ENCODE data around the gene DENND6B. TPM values are rescaled to one million over a fixed set of nuclear protein-coding genes. Genes with fewer than 3 reads are reported as not detected.

The DENND6B gene
- total RNA-seq, 4 donors from 2014 or later, result 2.9 to 15.5 (median 8.0) TPM

- no peaks in the 10 kb centered on the region for H3K36me3 ChIP-seq
- H3K27ac ChIP-seq, result no peak overlapping the region
- H3K4me1 ChIP-seq, result no peaks in the 10 kb centered on the region
- intact Hi-C loops (cut with DNase I; ENCODE audit: low total_unique reads), result no loop called here
- H3K27me3 ChIP-seq, result no peaks in the 10 kb centered on the region
- no peak overlapping the region for H3K4me3 ChIP-seq
- no peak for DNase-seq
- no peaks in the 10 kb centered on the region for H3K9me3 ChIP-seq
- TF ChIP-seq POLR2A (IDR thresholded peaks at IDR 0.05) (no peak), CTCF (IDR thresholded peaks at IDR 0.05) (no peak)
These were observed 9.1 kb downstream of the DENND6B start for GRCh38 chr22:50317674-50318073.

GRCh38 chr22:50317178-50317577 lies 9.6 kb downstream of the DENND6B start:
- no peaks in the 10 kb centered on the region for H3K9me3 ChIP-seq
- no peaks in the 10 kb centered on the region for H3K36me3 ChIP-seq
- no peaks in the 10 kb centered on the region for H3K4me1 ChIP-seq
- no peak overlapping the region for H3K4me3 ChIP-seq
- intact Hi-C loops (cut with DNase I; ENCODE audit: low total_unique reads), result no loop called here
- no peak for DNase-seq
- TF ChIP-seq POLR2A (IDR thresholded peaks at IDR 0.05), result no peak
- TF ChIP-seq CTCF (IDR thresholded peaks at IDR 0.05), result no peak
- H3K27me3 ChIP-seq, result no peaks in the 10 kb centered on the region
- H3K27ac ChIP-seq, result no peak overlapping the region

GRCh38 chr22:50316114-50317065 lies 10.4 kb downstream of the DENND6B start:
- intact Hi-C loops (cut with DNase I; ENCODE audit: low total_unique reads), result no loop called here
- no peak for DNase-seq

GRCh38 chr22:50315289-50316113 lies 11.3 kb downstream of the DENND6B start:
- Histone ChIP-seq H3K36me3 (no peaks in the 10 kb centered on the region), H3K27ac (no peak overlapping the region), H3K4me1 (no peaks in the 10 kb centered on the region), H3K9me3 (no peaks in the 10 kb centered on the region), H3K4me3 (no peak overlapping the region), H3K27me3 (no peaks in the 10 kb centered on the region)
- intact Hi-C loops (cut with DNase I; ENCODE audit: low total_unique reads), result no loop called here
- no peak for DNase-seq
- TF ChIP-seq POLR2A (IDR thresholded peaks at IDR 0.05), result no peak
- TF ChIP-seq CTCF (IDR thresholded peaks at IDR 0.05), result no peak

More at GRCh38 chr22:50316114-50317065, 10.4 kb downstream of the DENND6B start:
- Histone ChIP-seq H3K27ac (no peak overlapping the region), H3K4me3 (no peak overlapping the region), H3K36me3 (no peaks in the 10 kb centered on the region), H3K4me1 (no peaks in the 10 kb centered on the region), H3K27me3 (no peaks in the 10 kb centered on the region), H3K9me3 (no peaks in the 10 kb centered on the region)
- no peak for TF ChIP-seq CTCF (IDR thresholded peaks at IDR 0.05)
- no peak for TF ChIP-seq POLR2A (IDR thresholded peaks at IDR 0.05)
